Measurements from ENCODE around the gene EPB41.

GRCh38 chr1:29052941-29053340 is 138.6 kb downstream of the EPB41 start:
- no peak for TF ChIP-seq CTCF (IDR thresholded peaks at IDR 0.05; ENCODE audit: extremely low read depth in 1 of 2, insufficient read depth in 1 of 2, low read depth in 1 of 2, low read length in 2 of 2)
- no peak for TF ChIP-seq POLR2A (IDR thresholded peaks at IDR 0.05; ENCODE audit: low read depth, low read length)
- TF ChIP-seq POLR2AphosphoS5 (IDR thresholded peaks at IDR 0.05; ENCODE audit: insufficient read depth, low read depth, low read length) = no peak
- TF ChIP-seq MAX (IDR thresholded peaks at IDR 0.05; ENCODE audit: insufficient read depth, insufficient read length) = no peak
- TF ChIP-seq MYC (IDR thresholded peaks at IDR 0.05; ENCODE audit: low read depth, low read length) = no peak
- no peak for TF ChIP-seq EZH2 (IDR thresholded peaks at IDR 0.05; ENCODE audit: borderline replicate concordance, low read depth, low read length, severe bottlenecking)
- TF ChIP-seq JUN (IDR thresholded peaks at IDR 0.05; ENCODE audit: borderline replicate concordance, insufficient read depth, insufficient read length, low read depth) = no peak
- no peak for TF ChIP-seq FOS (IDR thresholded peaks at IDR 0.05; ENCODE audit: borderline replicate concordance, insufficient read depth, low read length)
- no peak for TF ChIP-seq GATA2 (IDR thresholded peaks at IDR 0.05; ENCODE audit: insufficient read depth, insufficient read length, low read depth, low read length)

Measured in endothelial cell of umbilical vein (primary cell).